RPMI7951 (cell line): ENCODE measurements around the gene MAP3K1. TPM values are rescaled to one million over a fixed set of nuclear protein-coding genes. Genes with fewer than 3 reads are reported as not detected.

ENCODE experiments used
- DNase-seq: peaks from one replicate; pipeline ENCODE4 v3.0.0-alpha.2; 2012; ENCODE audit warnings: low read depth
- total RNA-seq: library from RNA; depleted of rRNA; stranded (reverse); fragments of >200 nt; shearing (Covaris generic); gene quantifications from 2 replicates; pipeline ENCODE4 v1.2.3, GENCODE V29; 2014

The MAP3K1 gene
- total RNA-seq, 1 experiment from 2014 or later, result 14.2 TPM

- no peak for DNase-seq
Observed at GRCh38 chr5:56845904-56846480, 30.6 kb downstream of the MAP3K1 start.

DNA sequence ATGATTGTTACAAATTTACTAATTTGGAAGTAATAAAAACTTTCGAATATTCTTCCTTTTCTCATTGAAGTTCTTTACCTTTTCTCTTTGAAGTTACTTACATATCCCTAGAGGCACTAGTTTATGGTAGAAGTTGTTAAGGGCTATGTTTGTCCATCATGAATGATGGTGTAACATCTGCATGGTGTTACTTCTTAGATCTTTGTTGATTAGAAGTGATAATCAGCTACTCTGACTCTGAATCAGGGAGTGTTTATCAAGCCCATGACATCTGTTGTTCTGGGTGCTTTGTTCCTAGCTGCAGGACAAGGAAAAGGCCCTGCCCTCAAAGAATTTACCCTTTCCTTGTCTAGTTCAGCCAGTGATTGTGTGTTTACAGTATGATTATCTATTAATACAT is 32.9 kb downstream of the MAP3K1 start:
- DNase-seq, result no peak

- no peak for DNase-seq
Observed at GRCh38 chr5:56849671-56850070, 34.3 kb downstream of the MAP3K1 start.

DNA sequence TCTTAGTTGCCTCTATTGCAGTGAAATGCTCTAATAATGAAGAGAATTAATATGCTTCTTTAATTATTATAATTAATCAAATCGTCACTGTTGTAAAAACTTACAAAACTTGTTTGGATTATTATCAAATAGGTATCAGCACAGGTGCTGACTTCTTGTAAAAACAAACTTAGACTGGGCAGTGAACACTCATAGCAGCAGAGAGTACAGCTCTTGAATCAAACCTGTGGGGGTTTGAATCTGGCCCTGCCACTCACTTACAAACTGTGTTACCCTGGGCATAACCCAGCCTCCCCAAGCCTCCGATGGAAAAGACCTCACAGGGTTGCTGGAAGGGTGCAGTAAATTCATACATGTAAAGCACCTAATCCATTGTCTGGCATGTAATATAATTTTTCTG is 35.1 kb downstream of the MAP3K1 start:
- no peak for DNase-seq

- DNase-seq, result no peak
Observed at GRCh38 chr5:56851258-56851941, 36.1 kb downstream of the MAP3K1 start.

GRCh38 chr5:56852228-56853000 is 37.1 kb downstream of the MAP3K1 start:
- DNase-seq, result peak; percentile 14

- DNase-seq, result no peak
Observed at GRCh38 chr5:56853698-56854097, 38.3 kb downstream of the MAP3K1 start.

GRCh38 chr5:56854920-56855319 is 39.6 kb downstream of the MAP3K1 start:
- DNase-seq, result no peak

DNA sequence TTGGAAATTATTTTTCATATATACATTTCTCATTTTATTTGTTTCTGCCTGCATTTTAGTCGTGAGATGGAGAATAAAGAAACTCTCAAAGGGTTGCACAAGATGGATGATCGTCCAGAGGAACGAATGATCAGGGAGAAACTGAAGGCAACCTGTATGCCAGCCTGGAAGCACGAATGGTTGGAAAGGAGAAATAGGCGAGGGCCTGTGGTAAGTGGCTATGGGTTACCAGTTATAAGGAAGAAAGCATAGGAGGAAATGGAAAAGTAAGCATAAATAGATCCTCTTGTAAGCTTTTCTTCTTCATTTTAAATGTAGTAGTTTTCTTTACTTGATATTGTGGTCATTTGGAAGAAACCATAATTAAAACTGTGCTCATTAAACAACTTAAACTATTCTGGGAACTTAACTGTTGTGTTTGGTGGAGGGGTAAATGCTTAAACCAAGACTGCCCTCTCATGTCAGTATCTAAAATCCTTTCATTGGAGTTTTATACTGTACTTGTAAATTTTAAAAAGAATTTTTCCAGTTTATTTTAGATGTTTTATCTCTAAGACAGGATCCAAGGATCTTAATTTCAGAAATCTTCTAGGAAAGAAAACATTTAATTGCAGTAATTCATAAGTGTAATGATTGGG is 41.3 kb downstream of the MAP3K1 start:
- no peak for DNase-seq

- DNase-seq, result no peak
Observed at GRCh38 chr5:56858777-56859442, 43.6 kb downstream of the MAP3K1 start.

GRCh38 chr5:56861893-56862485 is 46.6 kb downstream of the MAP3K1 start:
- DNase-seq, result no peak

GRCh38 chr5:56862909-56863308 is 47.6 kb downstream of the MAP3K1 start:
- no peak for DNase-seq

DNA sequence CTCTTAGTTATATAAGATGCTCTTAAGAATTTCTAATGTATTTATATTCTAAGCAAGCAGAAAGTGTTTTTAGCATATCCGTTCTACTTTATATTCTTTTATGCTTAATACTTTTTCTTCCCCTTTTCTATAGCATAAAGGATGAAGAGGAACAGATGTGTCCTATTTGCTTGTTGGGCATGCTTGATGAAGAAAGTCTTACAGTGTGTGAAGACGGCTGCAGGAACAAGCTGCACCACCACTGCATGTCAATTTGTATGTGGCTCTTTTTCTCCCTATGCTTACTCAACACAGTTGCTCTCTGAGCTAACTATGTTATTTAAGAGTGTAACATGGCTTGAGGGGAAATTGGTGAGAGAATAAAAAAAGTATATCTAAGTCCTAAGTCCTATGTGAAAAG is 56.4 kb downstream of the MAP3K1 start:
- DNase-seq, result no peak

DNA sequence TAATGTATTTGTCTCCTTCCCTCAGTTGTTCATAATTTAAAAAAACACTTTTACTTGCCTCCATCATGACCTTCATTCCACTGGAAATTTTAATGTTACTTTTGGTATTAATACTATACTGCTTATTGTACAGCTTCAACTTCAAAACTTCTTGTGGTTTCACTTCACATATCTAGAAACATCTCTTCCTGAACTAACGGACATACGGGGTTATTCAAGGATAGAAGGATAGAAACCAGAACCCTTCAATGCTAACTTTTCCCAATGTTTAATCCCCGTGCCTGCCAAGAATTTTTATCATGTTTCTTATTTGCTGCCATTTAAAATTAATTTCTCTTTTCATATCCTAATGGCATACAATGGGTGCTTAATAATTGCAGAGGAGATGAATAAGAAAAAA is 57.7 kb downstream of the MAP3K1 start:
- DNase-seq, result no peak

GRCh38 chr5:56876327-56876726 is 61.0 kb downstream of the MAP3K1 start:
- peak; percentile 38 for DNase-seq

DNA sequence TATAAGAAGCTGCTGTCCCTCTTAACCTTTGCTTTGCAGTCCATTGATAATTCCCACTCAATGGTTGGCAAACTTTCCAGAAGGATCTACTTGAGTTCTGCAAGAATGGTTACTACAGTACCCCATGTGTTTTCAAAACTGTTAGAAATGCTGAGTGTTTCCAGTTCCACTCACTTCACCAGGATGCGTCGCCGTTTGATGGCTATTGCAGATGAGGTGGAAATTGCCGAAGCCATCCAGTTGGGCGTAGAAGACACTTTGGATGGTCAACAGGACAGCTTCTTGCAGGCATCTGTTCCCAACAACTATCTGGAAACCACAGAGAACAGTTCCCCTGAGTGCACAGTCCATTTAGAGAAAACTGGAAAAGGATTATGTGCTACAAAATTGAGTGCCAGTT is 66.2 kb downstream of the MAP3K1 start:
- DNase-seq, result no peak

GRCh38 chr5:56893251-56893951 is 78.1 kb downstream of the MAP3K1 start:
- DNase-seq, result no peak

- no peak for DNase-seq
Observed at GRCh38 chr5:56896763-56897162, 81.4 kb downstream of the MAP3K1 start.

DNA sequence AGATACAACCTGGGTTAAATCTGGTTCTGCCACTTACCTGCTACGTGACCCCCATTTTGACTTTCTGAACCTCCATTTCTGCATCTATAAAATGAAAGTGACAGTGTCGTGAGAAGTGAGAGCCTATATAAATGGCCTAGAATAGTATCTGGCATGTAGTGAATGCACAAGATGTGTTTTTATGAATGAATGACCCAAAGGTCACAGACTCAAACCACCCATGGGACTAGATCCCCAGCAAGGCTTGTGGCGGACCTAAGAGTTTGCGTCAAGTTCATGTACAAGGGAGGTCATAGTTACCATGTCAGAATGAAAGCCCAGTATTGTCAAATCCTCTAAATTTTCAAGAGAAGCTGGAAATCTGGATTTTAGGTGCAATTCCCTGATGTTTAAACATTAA is 82.9 kb downstream of the MAP3K1 start:
- no peak for DNase-seq

DNA sequence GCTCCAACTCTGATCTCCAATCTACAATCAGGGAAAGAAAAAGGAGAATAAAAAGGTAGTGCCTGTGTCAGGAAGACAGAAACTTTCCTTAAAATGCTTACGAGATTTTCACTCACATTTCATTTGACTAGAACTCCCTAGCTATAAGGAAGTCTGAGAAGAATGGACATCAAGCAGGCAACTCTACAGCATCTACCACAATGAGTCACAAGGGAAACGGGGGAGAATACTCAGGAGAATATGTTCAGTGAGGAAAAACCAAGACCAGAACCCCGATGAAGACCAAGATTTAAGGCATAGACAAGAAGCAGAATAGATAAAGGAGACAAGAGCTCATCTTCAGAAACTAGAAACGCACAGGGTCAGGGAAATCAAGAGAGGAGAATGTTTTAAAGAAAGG is 85.0 kb downstream of the MAP3K1 start:
- peak; percentile 33 for DNase-seq
